ENCODE data around the gene SRA1.

Gene SRA1

GRCh38 chr5:140558542-140558941 is 1.3 kb upstream of the SRA1 start:
- TF ChIP-seq POLR2AphosphoS5 (IDR thresholded peaks at IDR 0.05; ENCODE audit: low read depth) (no peak), SPI1 (IDR thresholded peaks at IDR 0.05; ENCODE audit: borderline replicate concordance, low read depth) (no peak), REST (IDR thresholded peaks at IDR 0.05; ENCODE audit: insufficient replicate concordance, low read depth) (no peak), GABPA (IDR thresholded peaks at IDR 0.05; ENCODE audit: low read depth) (no peak)
- TF ChIP-seq, protein P1, sequence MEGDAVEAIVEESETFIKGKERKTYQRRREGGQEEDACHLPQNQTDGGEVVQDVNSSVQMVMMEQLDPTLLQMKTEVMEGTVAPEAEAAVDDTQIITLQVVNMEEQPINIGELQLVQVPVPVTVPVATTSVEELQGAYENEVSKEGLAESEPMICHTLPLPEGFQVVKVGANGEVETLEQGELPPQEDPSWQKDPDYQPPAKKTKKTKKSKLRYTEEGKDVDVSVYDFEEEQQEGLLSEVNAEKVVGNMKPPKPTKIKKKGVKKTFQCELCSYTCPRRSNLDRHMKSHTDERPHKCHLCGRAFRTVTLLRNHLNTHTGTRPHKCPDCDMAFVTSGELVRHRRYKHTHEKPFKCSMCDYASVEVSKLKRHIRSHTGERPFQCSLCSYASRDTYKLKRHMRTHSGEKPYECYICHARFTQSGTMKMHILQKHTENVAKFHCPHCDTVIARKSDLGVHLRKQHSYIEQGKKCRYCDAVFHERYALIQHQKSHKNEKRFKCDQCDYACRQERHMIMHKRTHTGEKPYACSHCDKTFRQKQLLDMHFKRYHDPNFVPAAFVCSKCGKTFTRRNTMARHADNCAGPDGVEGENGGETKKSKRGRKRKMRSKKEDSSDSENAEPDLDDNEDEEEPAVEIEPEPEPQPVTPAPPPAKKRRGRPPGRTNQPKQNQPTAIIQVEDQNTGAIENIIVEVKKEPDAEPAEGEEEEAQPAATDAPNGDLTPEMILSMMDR (IDR thresholded peaks at IDR 0.05; ENCODE audit: insufficient read depth, low read length) = no peak
- H3K4me3 ChIP-seq (replicated peaks; ENCODE audit: insufficient read depth, low read length) = no peak overlapping the region
- DNase-seq (ENCODE audit: low read depth in 1 of 2, low spot score in 1 of 2) = no peak
- H3K27ac ChIP-seq (replicated peaks) = no peak overlapping the region
- H3K27me3 ChIP-seq (ENCODE audit: insufficient read depth, poor library complexity, severe bottlenecking) = no peaks in the 10 kb centered on the region

- TF ChIP-seq SPI1 (IDR thresholded peaks at IDR 0.05; ENCODE audit: borderline replicate concordance, low read depth) = no peak
- TF ChIP-seq POLR2AphosphoS5 (IDR thresholded peaks at IDR 0.05; ENCODE audit: low read depth) = no peak
- no peak for TF ChIP-seq GABPA (IDR thresholded peaks at IDR 0.05; ENCODE audit: low read depth)
- peak overlapping the region; percentile 83 for H3K27ac ChIP-seq (replicated peaks)
- no peaks in the 10 kb centered on the region for H3K27me3 ChIP-seq (ENCODE audit: insufficient read depth, poor library complexity, severe bottlenecking)
- no peak overlapping the region for H3K4me3 ChIP-seq (replicated peaks; ENCODE audit: insufficient read depth, low read length)
- no peak for DNase-seq (ENCODE audit: low read depth in 1 of 2, low spot score in 1 of 2)
Observed at GRCh38 chr5:140557965-140558364, 692 bp upstream of the SRA1 start.

DNA sequence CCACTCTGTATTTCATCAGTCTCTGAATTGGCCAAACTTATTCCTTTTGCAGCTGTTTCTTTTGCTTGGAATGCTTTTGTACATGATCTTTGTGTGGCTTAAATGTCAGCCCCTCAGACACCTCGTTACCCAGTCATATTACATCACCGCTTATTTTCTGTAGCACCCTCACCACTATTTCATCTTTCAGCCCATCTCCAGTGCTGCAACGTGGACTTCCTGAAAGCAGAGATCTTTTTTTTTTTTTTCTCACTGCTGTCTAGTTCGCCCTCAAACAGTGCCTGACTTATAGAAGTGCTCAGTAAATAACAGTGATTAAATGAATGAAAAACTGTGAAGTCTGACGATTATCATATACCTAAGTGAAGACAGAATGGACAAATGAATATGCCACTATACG is 835 bp downstream of the SRA1 start:
- Histone ChIP-seq H3K4me3 (replicated peaks; ENCODE audit: insufficient read depth, low read length) (peak overlapping the region; percentile 76), H3K27ac (replicated peaks) (peak overlapping the region; percentile 83), H3K27me3 (ENCODE audit: insufficient read depth, poor library complexity, severe bottlenecking) (no peaks in the 10 kb centered on the region)
- TF ChIP-seq SPI1 (IDR thresholded peaks at IDR 0.05; ENCODE audit: borderline replicate concordance, low read depth) = no peak
- DNase-seq (ENCODE audit: low read depth in 1 of 2, low spot score in 1 of 2) = peak in 1 of 2 experiments; percentile 47

DNA sequence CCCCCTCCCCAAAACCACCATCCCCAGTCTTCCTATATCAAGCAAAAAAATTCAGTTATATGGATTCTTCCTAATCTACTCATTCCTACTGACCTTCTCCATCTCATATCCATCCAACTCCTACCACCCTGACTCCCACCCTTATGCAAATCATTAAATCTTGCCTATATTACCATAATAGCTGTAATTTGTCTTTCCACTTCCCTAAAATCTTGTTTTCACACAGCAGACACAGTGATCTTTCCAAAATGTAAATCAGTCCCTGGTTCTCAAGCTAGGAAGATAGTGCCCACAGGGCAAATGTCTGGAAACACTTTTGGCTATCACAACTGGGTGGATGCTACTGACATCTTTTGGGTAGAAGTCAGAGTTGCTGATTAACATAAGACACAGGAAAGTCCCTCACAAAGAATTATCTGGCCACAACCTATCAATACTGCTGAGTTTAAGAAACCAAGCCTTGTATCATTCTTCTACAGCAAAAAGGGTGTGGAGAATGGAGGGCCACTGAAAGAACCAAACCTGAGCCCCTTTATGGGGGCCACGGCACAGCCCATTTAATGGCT is 1.4 kb downstream of the SRA1 start:
- TF ChIP-seq POLR2AphosphoS5 (IDR thresholded peaks at IDR 0.05; ENCODE audit: low read depth) (no peak), SPI1 (IDR thresholded peaks at IDR 0.05; ENCODE audit: borderline replicate concordance, low read depth) (peak; percentile 78), GABPA (IDR thresholded peaks at IDR 0.05; ENCODE audit: low read depth) (no peak)
- H3K27me3 ChIP-seq (ENCODE audit: insufficient read depth, poor library complexity, severe bottlenecking) = no peaks in the 10 kb centered on the region
- H3K4me3 ChIP-seq (replicated peaks; ENCODE audit: insufficient read depth, low read length) = peak overlapping the region; percentile 76
- DNase-seq (ENCODE audit: low read depth in 1 of 2, low spot score in 1 of 2) = no peak
- no peak overlapping the region for H3K27ac ChIP-seq (replicated peaks)

DNA sequence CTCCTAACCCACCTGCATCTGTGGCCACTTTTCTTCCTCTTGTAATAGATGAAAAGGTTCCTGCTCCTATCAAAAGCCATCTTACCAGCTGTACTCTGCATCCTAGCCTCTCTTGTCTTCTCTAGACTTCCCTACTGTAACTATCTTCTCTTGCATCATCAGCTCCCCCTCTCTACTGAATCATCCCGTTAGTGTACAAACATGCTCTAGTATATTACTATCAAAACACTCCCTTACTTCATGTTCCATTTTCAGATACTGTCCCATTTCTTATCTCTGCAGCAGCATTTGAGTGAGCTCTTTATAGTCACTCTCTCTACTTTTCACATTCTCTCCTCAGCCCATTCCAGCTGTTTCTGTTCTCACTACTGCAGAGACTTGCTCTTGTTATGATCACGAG is 2.8 kb downstream of the SRA1 start:
- peak; percentile 34 to 44 for DNase-seq (ENCODE audit: low read depth in 1 of 2, low spot score in 1 of 2)
- Histone ChIP-seq H3K4me3 (replicated peaks; ENCODE audit: insufficient read depth, low read length) (no peak overlapping the region), H3K27ac (replicated peaks) (no peak overlapping the region), H3K27me3 (ENCODE audit: insufficient read depth, poor library complexity, severe bottlenecking) (no peaks in the 10 kb centered on the region)
- TF ChIP-seq SPI1 (IDR thresholded peaks at IDR 0.05; ENCODE audit: borderline replicate concordance, low read depth) = peak; percentile 14; the same call in 1 of the 2 replicates
- TF ChIP-seq REST (IDR thresholded peaks at IDR 0.05; ENCODE audit: insufficient replicate concordance, low read depth) = no peak

DNA sequence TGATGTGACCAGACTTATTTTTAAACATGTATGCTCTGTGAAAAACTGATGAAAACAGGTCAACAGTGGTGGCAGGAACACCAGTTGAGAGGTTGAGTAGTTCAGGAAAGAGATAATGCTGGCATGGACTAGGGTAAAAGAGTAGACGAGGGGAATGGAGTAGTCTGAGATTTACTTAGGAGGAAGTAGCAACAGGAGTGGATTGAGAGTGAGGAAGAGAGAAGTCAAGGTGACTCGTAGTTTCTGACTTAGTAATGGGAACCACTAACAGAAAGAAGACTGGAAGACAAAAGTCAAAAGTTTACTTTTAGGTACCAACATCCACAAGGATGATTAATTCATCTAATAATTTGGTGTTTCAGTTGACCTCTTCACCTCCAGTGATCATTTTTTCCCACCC is 3.6 kb downstream of the SRA1 start:
- DNase-seq (ENCODE audit: low read depth in 1 of 2, low spot score in 1 of 2) = no peak
- H3K27ac ChIP-seq (replicated peaks) = no peak overlapping the region
- H3K4me3 ChIP-seq (replicated peaks; ENCODE audit: insufficient read depth, low read length) = no peak overlapping the region
- TF ChIP-seq GABPA (IDR thresholded peaks at IDR 0.05; ENCODE audit: low read depth) (no peak), POLR2AphosphoS5 (IDR thresholded peaks at IDR 0.05; ENCODE audit: low read depth) (peak; percentile 12; the same call in 1 of the 2 replicates), REST (IDR thresholded peaks at IDR 0.05; ENCODE audit: insufficient replicate concordance, low read depth) (no peak), SPI1 (IDR thresholded peaks at IDR 0.05; ENCODE audit: borderline replicate concordance, low read depth) (peak; percentile 23; the same call in 1 of the 2 replicates)
- no peaks in the 10 kb centered on the region for H3K27me3 ChIP-seq (ENCODE audit: insufficient read depth, poor library complexity, severe bottlenecking)

Data from HL-60 (cell line).